ENCODE results near the gene LYPD6B.
A peak's percentile ranks its signal among the peaks of the same experiment; 100 is the strongest.

Gene LYPD6B

GRCh38 chr2:149015501-149015900 lies 23.0 kb upstream of the LYPD6B start:
- no peak for DNase-seq

- no peak for DNase-seq
These were observed 22.5 kb upstream of the LYPD6B start for GRCh38 chr2:149015926-149016563.

- peak; percentile 48 for DNase-seq
These were observed 21.1 kb upstream of the LYPD6B start for GRCh38 chr2:149017116-149017985.

- DNase-seq = no peak
These were observed 19.5 kb upstream of the LYPD6B start for GRCh38 chr2:149018981-149019380.

- no peak for DNase-seq
These were observed 18.7 kb upstream of the LYPD6B start for GRCh38 chr2:149019768-149020167.

GRCh38 chr2:149020432-149020851 lies 18.1 kb upstream of the LYPD6B start:
- DNase-seq = no peak

- DNase-seq = no peak
These were observed 17.2 kb upstream of the LYPD6B start for GRCh38 chr2:149021271-149021719.

- DNase-seq = no peak
These were observed 16.7 kb upstream of the LYPD6B start for GRCh38 chr2:149021761-149022160.

GRCh38 chr2:149023091-149023490 lies 15.4 kb upstream of the LYPD6B start:
- DNase-seq = no peak

GRCh38 chr2:149027590-149028250 lies 10.8 kb upstream of the LYPD6B start:
- no peak for DNase-seq

GRCh38 chr2:149028377-149028776 lies 10.1 kb upstream of the LYPD6B start:
- no peak for DNase-seq

GRCh38 chr2:149028891-149029290 lies 9.6 kb upstream of the LYPD6B start:
- DNase-seq = no peak

- no peak for DNase-seq
These were observed 9.1 kb upstream of the LYPD6B start for GRCh38 chr2:149029307-149029965.

- DNase-seq = no peak
These were observed 7.1 kb upstream of the LYPD6B start for GRCh38 chr2:149031396-149031795.

- DNase-seq = no peak
These were observed 4.8 kb upstream of the LYPD6B start for GRCh38 chr2:149033716-149034115.

- no peak for DNase-seq
These were observed 4.1 kb upstream of the LYPD6B start for GRCh38 chr2:149034406-149034805.

- no peak for DNase-seq
These were observed 1.8 kb upstream of the LYPD6B start for GRCh38 chr2:149036507-149037293.

GRCh38 chr2:149037851-149038250 lies 648 bp upstream of the LYPD6B start:
- DNase-seq = no peak

GRCh38 chr2:149039213-149039724 lies 770 bp downstream of the LYPD6B start:
- no peak for DNase-seq

GRCh38 chr2:149040451-149040850 lies 2.0 kb downstream of the LYPD6B start:
- peak; percentile 18 for DNase-seq

- DNase-seq = no peak
These were observed 3.0 kb downstream of the LYPD6B start for GRCh38 chr2:149041482-149041881.

- DNase-seq = no peak
These were observed 4.4 kb downstream of the LYPD6B start for GRCh38 chr2:149042881-149043280.

Measured in activated effector memory CD4-positive, alpha-beta T cell treated with Interleukin-2 at 50 U/mL for 16 hours (primary cell).